GM12891 (cell line): ENCODE measurements around the gene PLCE1.

Experiments used
- POLR2A ChIP-seq: IDR thresholded peaks from 2 replicates; pipeline ENCODE4 v1.6.1; 2011; ENCODE audit warnings: low read depth, low read length, control low read depth
- POLR2AphosphoS5 ChIP-seq: IDR thresholded peaks from 2 replicates; pipeline ENCODE4 v1.6.1; 2011; ENCODE audit warnings: low read depth, low read length, control low read depth

GRCh38 chr10:93958834-93959233 is 34.9 kb upstream of the PLCE1 start:
- TF ChIP-seq POLR2AphosphoS5 (no peak), POLR2A (no peak)
